NCI-H226 (cell line): ENCODE data around the gene BRSK1.
A peak's percentile ranks its signal among the peaks of the same experiment; 100 is the strongest.

Source experiments
- DNase-seq: peaks from one replicate; pipeline ENCODE4 v3.0.0-alpha.2; 2015

Gene BRSK1

DNA sequence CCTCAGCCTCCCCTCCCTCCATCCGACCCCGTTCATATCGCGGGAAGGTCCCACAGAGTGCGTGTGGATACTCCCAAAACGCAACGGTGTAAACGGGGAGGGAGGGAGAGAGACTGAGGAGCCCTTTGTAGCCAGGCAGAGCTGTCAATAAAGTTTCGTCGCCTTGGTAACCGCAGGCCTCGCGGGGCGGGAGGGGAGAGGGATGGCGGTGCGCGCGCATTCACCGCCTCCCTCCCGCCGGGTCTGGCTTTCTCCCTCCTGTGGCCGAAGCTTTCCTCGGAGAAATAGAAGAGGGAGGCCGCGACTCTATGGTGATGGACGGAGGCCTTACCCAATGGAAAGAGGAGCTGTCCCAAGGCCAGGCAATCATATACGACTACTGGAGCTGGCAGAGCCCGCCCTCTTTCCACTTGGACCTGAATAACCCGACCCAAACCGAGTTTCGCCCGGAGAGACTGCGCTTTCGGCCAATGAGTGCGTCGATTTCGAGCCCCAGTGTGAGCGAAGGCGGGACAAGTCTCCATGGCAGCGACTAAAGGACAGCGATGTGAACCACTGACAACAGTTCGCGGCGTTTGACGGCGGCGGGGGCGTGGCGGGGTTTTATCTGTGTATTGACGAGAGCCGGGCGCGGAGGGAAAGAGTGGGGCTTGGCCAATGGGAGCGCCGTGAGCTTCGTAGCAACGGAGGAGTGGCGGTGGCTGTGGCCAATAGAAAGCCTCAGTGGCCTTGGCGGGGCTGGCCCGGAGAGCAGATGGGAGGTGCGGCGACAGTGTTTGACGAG is 55.5 kb downstream of the BRSK1 start, which contains the start of gene KMT5C:
KMT5C (plus strand) TSS at position 772 of the 784 bp plus-strand sequence. CDS start 2,061 bp downstream, outside the sequence.
- peak; percentile 100 for DNase-seq

- peak; percentile 14 for DNase-seq
Measured at GRCh38 chr19:55339889-55340783, 56.3 kb downstream of the BRSK1 start.

GRCh38 chr19:55340784-55341147 is 57.0 kb downstream of the BRSK1 start:
- DNase-seq = no peak

DNA sequence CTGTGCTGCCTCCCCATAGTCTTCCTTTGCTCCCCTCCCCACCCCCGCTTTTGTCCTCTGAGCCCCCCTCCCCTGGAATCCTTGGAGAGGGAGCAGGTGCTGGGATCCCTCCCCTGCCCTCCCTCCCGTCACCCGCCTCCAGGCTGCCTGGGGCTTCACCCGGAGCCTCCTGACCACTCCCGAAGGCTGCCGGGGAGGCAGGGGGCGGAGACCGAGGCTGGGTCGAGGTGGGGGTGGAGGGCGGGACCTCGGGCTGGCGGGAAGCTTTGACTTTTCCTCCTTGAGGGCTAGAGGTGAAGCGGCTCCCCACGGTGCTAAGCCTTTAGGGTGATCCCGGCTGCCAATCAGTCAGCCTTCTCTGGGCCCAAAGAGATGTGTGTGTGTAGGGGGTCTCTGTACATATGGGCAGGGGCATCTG is 57.4 kb downstream of the BRSK1 start:
- peak; percentile 80 for DNase-seq

DNA sequence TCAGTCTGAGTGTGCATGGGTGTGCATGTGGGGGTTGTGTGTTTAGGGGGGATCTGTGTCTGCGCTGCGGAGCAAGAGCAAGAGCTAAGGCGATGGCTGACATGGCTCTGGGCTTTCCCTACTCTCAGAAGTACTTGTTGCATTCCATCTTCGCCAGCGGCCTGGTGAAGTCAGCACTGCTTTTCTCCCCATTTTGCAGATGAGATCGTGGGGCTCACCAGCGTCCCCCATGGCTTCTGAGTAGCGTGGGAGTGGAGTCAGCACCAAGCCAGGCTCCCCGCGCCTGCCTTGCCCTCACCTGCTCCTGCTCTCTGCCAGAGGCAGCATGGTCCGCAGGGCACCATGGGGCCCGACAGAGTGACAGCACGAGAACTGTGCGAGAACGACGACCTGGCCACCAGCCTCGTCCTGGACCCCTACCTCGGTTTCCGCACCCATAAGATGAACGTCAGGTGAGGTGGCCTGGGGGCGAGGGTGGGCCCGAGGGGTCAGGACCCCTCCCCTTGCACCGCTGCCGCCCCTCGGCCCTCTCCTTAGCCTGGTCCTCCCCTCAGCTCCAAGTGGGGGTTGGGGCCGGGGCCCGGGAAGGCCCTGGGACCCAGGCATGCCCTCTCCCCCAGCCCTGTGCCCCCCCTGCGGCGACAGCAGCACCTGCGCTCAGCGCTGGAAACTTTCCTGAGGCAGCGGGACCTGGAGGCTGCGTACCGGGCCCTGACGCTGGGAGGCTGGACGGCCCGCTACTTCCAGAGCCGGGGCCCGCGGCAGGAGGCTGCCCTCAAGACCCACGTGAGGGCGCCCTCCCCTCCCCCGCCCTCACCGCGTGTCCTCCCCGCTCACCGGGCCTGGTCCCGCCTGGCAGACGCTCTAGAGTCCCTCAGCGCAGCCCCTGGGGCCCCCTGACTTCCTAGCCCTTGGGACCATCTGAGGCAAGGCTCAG is 58.1 kb downstream of the BRSK1 start:
- no peak for DNase-seq

GRCh38 chr19:55344444-55344843 is 60.6 kb downstream of the BRSK1 start:
- DNase-seq = no peak

DNA sequence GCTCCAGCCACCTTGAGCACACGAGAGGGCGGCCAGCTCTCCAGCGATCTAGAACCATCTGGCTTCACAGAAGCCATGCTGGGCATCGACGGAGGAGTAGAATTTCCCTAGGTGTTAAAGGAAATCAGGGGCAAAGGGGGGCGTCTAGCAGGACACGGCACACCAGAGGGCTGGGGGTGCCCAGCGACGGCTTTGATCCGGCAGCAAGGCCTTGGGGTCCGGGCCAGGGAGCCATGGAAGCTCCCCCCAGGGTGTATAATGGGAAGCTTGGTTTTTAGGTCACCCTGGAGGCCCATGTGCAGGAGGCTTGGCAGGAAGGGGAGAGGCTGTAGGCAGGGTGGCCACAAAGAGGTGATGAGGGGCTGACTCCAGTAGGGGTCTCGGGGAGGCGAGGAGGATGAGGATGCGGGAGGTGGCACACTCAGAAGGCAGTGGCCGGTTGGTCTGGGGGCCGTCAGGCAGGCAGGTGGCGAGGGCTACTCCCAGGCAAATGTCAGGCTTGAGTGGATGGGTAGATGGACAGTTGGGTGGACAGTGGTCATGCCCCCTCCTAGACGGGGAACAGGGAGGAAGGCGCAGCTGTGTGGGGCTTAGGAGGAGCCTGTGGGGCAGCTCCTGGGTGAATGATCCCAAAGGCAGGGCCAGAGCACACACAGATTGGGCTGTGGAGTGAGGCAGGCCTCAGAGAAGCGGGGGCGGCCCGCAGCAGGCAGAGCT is 61.5 kb downstream of the BRSK1 start:
- no peak for DNase-seq

DNA sequence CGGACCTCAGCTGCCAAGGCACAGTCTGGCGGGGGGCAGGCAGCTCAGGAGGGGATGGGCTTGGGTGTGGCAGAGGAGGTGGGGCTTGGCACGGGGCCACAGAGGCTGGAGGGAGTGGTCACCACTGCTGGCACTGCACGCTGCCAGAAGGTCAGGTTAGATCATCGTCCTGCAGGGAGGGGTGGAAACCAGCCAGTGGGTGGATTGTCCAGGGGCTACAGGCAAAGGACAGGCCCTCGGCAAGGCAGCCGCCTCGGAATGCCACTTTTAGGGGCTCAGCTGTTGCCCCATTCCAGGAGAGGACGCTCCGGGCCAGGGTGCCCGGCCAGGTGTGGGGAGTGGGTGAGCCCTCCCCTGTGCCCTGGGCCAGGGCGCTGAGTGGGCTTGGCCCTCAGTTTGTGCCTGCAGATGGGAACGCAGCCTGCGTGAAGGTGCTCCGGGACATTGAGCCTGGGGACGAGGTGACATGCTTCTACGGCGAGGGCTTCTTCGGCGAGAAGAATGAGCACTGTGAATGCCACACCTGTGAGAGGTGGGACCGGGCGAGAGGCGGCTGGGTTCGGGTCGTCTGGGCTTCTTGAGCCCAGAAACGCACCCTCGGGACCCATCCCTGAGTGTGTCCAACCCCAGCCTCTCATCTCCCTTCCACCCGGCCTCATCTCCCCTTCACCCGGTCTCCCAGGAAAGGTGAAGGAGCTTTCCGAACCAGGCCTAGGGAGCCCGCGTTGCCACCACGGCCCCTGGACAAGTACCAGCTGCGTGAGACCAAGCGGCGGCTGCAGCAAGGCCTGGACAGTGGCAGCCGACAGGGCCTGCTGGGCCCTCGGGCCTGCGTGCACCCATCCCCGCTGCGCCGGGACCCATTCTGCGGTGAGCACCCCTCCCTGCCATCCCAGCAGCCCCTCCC is 62.3 kb downstream of the BRSK1 start:
- DNase-seq = peak; percentile 82

- no peak for DNase-seq
Measured at GRCh38 chr19:55346725-55347441, 63.1 kb downstream of the BRSK1 start.

DNA sequence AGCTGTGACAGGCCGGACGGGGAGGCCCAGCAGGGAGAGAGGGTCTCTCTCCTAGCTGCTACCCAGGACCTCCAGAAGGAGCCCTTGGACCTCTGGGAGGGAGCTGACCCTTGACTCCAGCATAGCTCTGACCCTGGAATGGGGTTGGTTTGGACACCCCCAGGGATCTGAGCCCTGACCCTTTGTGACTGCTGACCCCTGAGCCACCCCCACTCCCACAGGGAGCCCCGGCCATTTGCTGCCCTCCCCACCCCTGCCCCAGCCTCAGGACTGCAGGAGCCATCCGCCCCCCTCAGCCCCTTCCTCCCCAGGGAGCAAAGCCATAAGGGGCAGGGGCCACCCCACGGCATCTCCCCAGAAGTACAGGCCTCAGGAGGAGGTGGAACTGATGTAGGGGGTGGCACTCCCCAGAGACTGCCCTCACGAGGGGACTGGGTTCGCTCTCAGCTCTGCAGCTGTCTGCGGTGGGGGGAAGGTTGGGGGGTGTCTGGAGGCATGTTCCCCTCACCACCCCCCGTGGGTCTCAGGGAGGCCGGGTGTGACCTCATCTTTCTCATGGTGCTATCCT is 63.7 kb downstream of the BRSK1 start:
- DNase-seq = no peak

DNA sequence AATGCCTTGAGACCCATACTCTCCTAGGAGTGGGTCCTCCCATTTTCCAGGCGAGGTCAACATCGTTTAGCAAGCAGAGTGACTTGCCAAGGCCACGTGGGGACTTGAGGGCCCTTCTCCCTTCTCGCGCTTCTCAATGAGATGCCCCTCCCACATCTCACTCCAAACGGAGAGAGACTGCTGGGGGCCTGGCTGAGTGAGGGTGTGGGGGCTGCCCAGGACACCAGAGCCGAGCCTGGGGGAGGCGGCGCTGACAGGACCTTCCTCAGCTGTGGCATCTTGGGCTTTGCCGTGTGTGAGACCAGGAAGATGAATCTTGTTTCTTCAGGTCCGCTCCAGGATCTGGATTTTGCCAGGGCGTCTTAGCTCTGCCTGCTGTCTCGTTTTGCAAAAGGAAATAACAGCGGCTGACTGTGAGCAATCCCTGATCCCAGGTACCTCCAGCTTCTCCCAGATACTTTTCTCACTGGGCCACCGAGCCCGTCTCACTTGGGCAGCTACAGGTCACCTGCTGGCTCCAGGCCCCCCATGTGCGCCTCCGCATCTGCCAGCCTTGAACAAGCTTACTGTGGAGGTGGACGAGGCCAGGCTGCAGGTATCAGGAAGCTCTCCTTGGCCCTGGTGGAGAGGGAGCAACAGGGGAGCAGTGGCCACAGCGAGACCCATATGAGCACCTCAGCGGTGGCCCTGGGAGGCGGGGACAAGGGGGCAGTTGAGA is 64.7 kb downstream of the BRSK1 start:
- no peak for DNase-seq

DNA sequence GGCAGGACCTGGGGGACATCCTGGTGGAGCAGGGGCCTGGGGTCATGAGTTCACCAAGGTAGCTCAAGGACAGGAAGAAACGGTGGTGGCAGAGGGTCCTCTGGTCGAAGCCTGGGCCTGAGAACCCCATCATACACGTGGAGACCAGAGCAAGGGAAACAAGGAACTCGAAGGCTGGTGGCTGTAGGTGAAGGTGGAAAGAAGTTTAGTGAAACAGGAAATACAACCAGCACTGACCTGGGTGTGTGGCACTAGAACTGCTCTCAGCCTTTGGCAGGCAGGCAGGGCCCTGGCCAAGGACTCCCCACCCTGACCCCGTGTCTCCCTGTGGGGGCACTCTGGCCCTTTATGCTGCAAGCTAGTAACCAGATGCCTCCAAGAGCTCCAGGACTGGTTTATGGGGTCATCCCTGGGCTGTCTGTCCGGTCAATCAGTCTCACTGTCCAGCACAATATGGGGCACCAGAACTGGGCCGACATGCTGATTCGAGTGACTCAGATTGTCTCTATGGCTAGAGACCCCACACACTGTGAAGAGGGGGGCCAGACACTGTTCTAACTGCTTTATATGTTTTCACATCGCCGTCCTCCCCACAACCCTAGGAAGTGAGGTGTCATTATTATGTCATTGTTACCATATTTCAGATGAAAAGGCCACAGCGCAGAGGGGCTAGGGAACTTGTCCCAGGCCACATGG is 67.0 kb downstream of the BRSK1 start:
- DNase-seq = no peak

DNA sequence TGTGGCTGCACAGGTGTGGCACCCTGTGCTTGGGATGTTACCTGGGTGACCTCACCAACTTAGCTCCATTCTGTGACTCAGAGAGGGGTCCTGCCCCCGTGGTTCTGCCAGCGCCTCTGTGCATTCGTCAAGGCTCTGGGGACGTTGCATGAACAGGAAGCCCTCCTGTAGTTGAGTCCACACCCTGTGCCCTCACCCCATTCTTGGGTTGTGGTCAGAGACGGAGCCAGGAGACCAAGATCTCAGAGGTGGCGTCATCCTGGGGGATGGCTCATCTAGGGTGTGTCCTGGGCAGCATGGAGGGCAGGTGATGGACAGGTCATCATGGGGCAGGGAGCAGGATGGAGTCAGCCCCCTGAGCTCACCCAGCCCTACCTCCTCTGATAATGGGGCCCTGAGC is 68.2 kb downstream of the BRSK1 start:
- DNase-seq = peak; percentile 45

DNA sequence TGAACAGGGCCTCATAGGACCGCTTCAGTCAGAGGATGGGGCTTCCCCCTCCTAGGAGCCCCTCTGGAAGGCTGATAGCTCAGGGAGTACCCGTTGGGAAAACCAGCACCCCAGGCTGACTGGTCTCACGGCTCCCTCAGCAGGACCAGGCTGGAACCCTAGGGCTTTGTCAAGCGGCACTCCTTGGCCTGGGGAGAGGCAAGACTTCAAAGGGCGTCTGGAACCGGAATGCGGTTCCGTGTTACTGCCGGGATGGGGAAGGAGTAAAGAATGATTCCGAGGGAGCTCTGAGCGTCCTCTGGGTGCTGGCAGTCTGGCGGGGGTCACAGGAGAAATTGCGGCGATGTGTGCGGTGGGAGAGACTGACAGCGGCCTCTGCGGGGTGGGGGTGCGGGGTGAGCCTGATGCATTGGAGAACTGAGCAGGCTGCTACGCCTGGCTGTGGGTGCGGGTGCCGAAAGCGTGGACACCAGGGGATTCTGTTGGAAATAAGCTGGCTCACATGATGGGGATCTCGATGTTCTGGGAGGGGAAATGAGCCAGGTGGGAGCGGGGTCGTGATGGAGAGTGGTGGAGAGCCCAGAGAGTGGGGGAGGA is 68.8 kb downstream of the BRSK1 start:
- DNase-seq = no peak

GRCh38 chr19:55353356-55353802 is 69.6 kb downstream of the BRSK1 start:
- no peak for DNase-seq

GRCh38 chr19:55353803-55354697 is 70.3 kb downstream of the BRSK1 start:
- DNase-seq = peak; percentile 56

- peak; percentile 45 for DNase-seq
Measured at GRCh38 chr19:55354698-55355212, 71.0 kb downstream of the BRSK1 start, which contains the start of gene COX6B2. COX6B2 (minus strand) TSS chr19:55354719; CDS start chr19:55354521, 198 bp downstream.
